ENCODE data around the gene TIGAR.
A peak's percentile ranks its signal among the peaks of the same experiment; 100 is the strongest.

Gene TIGAR

DNA sequence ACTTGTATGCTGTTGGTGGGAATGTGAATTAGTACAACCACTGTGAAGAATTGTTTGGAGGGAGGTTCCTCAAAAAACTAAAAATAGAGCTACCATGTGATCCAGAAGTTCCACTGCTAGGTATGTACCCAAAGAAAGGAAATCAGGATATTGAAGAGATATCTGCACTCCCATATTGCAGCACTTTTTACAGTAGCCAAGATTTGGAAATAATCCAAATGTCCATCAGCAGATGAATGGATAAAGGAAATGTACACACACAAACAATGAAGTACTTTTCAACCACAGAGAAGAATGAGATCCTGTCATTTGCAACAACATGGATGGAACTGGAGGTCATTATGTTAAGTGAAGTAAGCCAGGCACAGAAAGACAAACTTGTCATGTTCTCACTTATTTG, 25.9 kb downstream of the TIGAR start:
- TF ChIP-seq, protein P1, sequence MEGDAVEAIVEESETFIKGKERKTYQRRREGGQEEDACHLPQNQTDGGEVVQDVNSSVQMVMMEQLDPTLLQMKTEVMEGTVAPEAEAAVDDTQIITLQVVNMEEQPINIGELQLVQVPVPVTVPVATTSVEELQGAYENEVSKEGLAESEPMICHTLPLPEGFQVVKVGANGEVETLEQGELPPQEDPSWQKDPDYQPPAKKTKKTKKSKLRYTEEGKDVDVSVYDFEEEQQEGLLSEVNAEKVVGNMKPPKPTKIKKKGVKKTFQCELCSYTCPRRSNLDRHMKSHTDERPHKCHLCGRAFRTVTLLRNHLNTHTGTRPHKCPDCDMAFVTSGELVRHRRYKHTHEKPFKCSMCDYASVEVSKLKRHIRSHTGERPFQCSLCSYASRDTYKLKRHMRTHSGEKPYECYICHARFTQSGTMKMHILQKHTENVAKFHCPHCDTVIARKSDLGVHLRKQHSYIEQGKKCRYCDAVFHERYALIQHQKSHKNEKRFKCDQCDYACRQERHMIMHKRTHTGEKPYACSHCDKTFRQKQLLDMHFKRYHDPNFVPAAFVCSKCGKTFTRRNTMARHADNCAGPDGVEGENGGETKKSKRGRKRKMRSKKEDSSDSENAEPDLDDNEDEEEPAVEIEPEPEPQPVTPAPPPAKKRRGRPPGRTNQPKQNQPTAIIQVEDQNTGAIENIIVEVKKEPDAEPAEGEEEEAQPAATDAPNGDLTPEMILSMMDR (IDR thresholded peaks at IDR 0.05; ENCODE audit: low read depth, low read length, missing control alignments), result no peak
- no peak overlapping the region for H3K4me3 ChIP-seq (replicated peaks; ENCODE audit: low read depth, low read length)
- no peak for DNase-seq (ENCODE audit: extremely low read depth, low read depth)

DNA sequence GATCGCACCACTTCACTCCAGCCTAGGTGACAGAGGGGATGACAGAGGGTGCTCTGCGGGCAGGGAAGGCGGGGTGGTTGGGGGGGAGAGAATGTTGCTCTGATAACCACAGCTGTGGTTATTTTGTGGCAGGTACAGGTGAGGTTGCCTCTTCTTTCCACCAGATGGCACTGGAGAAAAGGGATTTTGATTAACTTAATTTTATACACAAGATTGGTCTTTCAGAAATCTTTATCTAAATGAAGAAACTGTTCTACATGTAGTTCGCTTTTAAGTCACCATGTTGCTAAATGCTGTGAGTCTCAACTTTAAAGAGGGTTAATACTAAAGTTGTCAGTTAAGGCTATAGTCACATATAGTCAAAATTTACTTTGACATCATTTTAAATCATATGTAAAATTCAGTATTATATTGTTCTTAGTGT, 32.8 kb downstream of the TIGAR start:
- TF ChIP-seq, protein P1 (IDR thresholded peaks at IDR 0.05; ENCODE audit: low read depth, low read length, missing control alignments), result peak; percentile 39
- no peak for DNase-seq (ENCODE audit: extremely low read depth, low read depth)

GRCh38 chr12:4355156-4356040, 34.4 kb downstream of the TIGAR start:
- no peak overlapping the region for H3K4me3 ChIP-seq (replicated peaks; ENCODE audit: low read depth, low read length)
- TF ChIP-seq, protein P1 (IDR thresholded peaks at IDR 0.05; ENCODE audit: low read depth, low read length, missing control alignments), result no peak
- no peak for DNase-seq (ENCODE audit: extremely low read depth, low read depth)

More for the DNA sequence above, 32.8 kb downstream of the TIGAR start:
- no peak overlapping the region for H3K4me3 ChIP-seq (replicated peaks; ENCODE audit: low read depth, low read length)

- DNase-seq (ENCODE audit: extremely low read depth, low read depth), result peak; percentile 17
Measured at GRCh38 chr12:4356041-4356327, 35.0 kb downstream of the TIGAR start.

GRCh38 chr12:4366090-4366489, 45.1 kb downstream of the TIGAR start:
- TF ChIP-seq, protein P1 (IDR thresholded peaks at IDR 0.05; ENCODE audit: low read depth, low read length, missing control alignments), result no peak
- DNase-seq (ENCODE audit: extremely low read depth, low read depth), result no peak
- no peak overlapping the region for H3K4me3 ChIP-seq (replicated peaks; ENCODE audit: low read depth, low read length)

More at GRCh38 chr12:4356041-4356327, 35.0 kb downstream of the TIGAR start:
- TF ChIP-seq, protein P1 (IDR thresholded peaks at IDR 0.05; ENCODE audit: low read depth, low read length, missing control alignments), result peak; percentile 66
- H3K4me3 ChIP-seq (replicated peaks; ENCODE audit: low read depth, low read length), result no peak overlapping the region

DNA sequence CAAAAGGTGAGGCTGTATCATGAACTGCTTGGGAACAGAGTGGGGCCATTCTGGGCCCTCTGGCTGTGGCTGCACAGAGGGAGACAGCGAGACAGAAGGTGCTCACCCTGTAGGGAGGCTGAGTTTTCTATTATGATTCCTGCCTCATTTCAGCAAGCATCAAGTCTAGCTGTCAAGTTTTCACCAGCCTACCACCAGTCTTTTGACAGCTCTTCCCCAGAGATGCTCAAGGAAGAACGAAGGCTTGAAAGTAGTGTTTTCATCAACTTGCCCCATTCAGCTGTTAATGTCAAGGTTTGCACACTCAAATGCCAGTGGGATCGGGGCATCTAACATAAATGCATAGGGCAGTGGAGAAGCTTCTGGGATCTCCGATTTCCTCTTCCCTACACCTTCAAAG, 48.5 kb downstream of the TIGAR start:
- TF ChIP-seq, protein P1 (IDR thresholded peaks at IDR 0.05; ENCODE audit: low read depth, low read length, missing control alignments), result no peak
- no peak overlapping the region for H3K4me3 ChIP-seq (replicated peaks; ENCODE audit: low read depth, low read length)
- DNase-seq (ENCODE audit: extremely low read depth, low read depth), result no peak
